ENCODE measurements around the gene AP1AR.
A peak's percentile ranks its signal among the peaks of the same experiment; 100 is the strongest.

AP1AR gene

DNA sequence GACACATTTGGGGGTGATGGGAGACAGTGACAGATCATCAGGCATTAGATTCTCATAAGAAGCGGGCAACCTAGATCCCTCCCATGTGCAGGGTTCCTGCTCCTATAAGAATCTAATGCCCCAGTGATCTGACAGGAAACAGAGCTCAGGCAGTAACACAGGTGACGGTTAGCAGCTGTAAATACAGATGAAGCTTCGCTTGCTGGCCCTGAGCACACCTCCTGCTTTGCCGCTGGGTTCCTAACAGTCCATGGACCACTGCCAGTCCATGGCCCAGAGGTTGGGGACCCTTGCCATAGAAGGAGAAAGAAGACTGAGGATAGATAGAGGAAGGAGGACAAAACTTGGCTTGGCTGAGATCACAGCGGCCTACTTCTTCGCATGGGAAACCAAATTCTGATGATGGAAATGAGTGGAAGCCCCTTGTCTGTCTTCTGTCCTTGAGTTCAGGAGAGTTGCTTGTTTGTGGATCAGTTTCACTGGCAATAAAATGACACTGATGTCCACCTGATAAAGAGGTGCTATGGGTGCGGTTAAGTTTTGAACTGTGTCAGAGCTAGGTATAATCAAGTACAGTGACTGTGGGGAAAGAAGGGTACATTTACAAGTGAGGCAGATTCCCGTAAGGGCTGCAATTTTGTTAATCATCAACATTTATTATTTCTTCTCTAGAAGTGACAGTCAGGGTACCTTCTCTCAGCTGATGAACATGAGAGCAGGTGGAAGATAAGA is 55.8 kb downstream of the AP1AR start:
- TF ChIP-seq EZH2phosphoT487 (conservative IDR thresholded peaks at IDR 0.05; ENCODE audit: low read length) = no peak
- TF ChIP-seq, protein P1, sequence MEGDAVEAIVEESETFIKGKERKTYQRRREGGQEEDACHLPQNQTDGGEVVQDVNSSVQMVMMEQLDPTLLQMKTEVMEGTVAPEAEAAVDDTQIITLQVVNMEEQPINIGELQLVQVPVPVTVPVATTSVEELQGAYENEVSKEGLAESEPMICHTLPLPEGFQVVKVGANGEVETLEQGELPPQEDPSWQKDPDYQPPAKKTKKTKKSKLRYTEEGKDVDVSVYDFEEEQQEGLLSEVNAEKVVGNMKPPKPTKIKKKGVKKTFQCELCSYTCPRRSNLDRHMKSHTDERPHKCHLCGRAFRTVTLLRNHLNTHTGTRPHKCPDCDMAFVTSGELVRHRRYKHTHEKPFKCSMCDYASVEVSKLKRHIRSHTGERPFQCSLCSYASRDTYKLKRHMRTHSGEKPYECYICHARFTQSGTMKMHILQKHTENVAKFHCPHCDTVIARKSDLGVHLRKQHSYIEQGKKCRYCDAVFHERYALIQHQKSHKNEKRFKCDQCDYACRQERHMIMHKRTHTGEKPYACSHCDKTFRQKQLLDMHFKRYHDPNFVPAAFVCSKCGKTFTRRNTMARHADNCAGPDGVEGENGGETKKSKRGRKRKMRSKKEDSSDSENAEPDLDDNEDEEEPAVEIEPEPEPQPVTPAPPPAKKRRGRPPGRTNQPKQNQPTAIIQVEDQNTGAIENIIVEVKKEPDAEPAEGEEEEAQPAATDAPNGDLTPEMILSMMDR (IDR thresholded peaks at IDR 0.05; ENCODE audit: insufficient read depth, low read length, poor library complexity, severe bottlenecking) = no peak
- Histone ChIP-seq H3K27ac (ENCODE audit: low read depth, low read length) (peak overlapping the region; percentile 100), H3K9me3 (ENCODE audit: insufficient read depth, low read length) (peaks cover 8% of the 10 kb centered on the region; the same call in 1 of the 2 replicates), H4K20me1 (ENCODE audit: low read depth, low read length) (no peaks in the 10 kb centered on the region), H3K4me2 (ENCODE audit: low read depth, low read length, poor library complexity, severe bottlenecking) (peak overlapping the region; percentile 98), H3K9ac (ENCODE audit: low read length) (peak overlapping the region; percentile 63), H3K36me3 (ENCODE audit: low read length) (0 out of 2 replicates have a peak, but pooled peaks cover 1% of the 10 kb centered on the region), H3K27me3 (ENCODE audit: low read length) (no peaks in the 10 kb centered on the region), H3F3A (ENCODE audit: insufficient read depth) (peaks cover 37% of the 10 kb centered on the region), H3K9me2 (replicated peaks; ENCODE audit: insufficient read depth, low read length) (no peaks in the 10 kb centered on the region), H3K4me3 (ENCODE audit: insufficient read depth, low read length, poor library complexity, severe bottlenecking) (peak overlapping the region; percentile 54), H2AFZ (ENCODE audit: low read depth, low read length, severe bottlenecking) (peak overlapping the region; percentile 19), H3K79me2 (ENCODE audit: insufficient read depth, low read length) (peaks cover 33% of the 10 kb centered on the region)

DNA sequence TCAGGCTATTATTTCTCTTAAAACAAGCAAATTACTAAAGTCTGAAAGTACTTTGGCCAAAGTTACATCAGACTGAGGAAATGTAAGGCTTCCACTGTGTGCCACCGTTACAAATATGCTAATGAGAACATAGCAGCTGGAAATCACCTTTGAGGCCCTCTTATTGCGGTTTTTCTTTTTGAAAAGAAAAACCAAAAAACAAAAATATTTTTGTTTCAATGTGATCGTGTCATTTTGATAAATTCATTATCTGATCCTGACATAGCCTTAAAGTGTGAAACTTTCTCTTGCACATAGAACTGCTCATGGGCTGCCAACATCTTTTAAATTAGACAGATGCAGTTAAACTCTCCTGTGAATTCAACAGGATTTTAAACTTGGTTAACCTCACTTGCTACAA is 56.9 kb downstream of the AP1AR start:
- peak overlapping the region; percentile 100 for H3K27ac ChIP-seq (ENCODE audit: low read depth, low read length)
- no peaks in the 10 kb centered on the region for H4K20me1 ChIP-seq (ENCODE audit: low read depth, low read length)
- no peaks in the 10 kb centered on the region for H3K9me2 ChIP-seq (replicated peaks; ENCODE audit: insufficient read depth, low read length)
- H3K9ac ChIP-seq (ENCODE audit: low read length) = peak overlapping the region; percentile 63
- peak overlapping the region; percentile 98 for H3K4me2 ChIP-seq (ENCODE audit: low read depth, low read length, poor library complexity, severe bottlenecking)
- H3K36me3 ChIP-seq (ENCODE audit: low read length) = no peaks in the 10 kb centered on the region
- H3F3A ChIP-seq (ENCODE audit: insufficient read depth) = peaks cover 37% of the 10 kb centered on the region
- no peak for TF ChIP-seq EZH2phosphoT487 (conservative IDR thresholded peaks at IDR 0.05; ENCODE audit: low read length)
- TF ChIP-seq, protein P1 (IDR thresholded peaks at IDR 0.05; ENCODE audit: insufficient read depth, low read length, poor library complexity, severe bottlenecking) = no peak
- no peak overlapping the region for H2AFZ ChIP-seq (ENCODE audit: low read depth, low read length, severe bottlenecking)
- peaks cover 23% of the 10 kb centered on the region for H3K79me2 ChIP-seq (ENCODE audit: insufficient read depth, low read length)
- H3K27me3 ChIP-seq (ENCODE audit: low read length) = no peaks in the 10 kb centered on the region
- peaks cover 8% of the 10 kb centered on the region; the same call in 1 of the 2 replicates for H3K9me3 ChIP-seq (ENCODE audit: insufficient read depth, low read length)
- peak overlapping the region; percentile 32 for H3K4me3 ChIP-seq (ENCODE audit: insufficient read depth, low read length, poor library complexity, severe bottlenecking)

DNA sequence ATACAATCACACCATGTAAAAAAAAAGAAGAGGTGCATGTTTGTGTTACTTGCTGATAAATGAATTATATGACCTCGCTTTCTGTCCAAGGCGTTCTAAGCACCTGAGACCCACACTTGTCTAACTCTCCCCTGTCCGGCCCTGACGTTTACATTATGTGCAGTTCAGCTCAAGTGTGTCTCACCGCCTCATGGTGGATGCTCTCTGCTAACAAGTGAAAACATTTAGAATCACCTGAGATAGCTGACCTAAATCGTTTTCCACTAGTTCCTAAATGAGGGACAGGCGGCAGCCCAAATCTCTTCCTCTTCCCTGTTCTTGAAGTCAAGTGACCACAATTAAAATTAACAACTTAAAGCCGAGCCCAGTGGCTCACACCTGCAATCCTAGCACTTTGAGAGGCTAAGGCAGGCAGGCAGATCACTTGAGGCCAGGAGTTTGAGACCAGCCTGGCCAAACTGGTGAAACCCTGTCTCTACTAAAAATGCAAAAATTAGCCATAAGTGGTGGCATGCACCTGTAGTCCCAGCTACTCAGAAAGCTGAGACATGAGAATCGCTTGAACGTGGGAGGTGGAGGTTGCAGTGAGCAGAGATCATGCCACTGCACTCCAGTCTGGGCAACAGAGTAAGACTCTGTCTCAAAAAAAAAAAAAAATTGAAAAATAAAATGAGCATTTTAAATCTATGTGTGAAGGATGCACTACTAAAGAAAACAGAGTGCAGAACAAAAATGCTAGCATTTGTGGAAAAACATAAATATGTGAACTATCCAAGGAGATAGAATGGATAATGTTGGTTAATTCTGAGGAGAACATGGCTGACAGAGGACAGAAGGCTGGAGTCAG is 58.0 kb downstream of the AP1AR start:
- TF ChIP-seq, protein P1 (IDR thresholded peaks at IDR 0.05; ENCODE audit: insufficient read depth, low read length, poor library complexity, severe bottlenecking) = no peak
- no peak for TF ChIP-seq EZH2phosphoT487 (conservative IDR thresholded peaks at IDR 0.05; ENCODE audit: low read length)
- Histone ChIP-seq H3K4me2 (ENCODE audit: low read depth, low read length, poor library complexity, severe bottlenecking) (peak overlapping the region; percentile 98), H3K36me3 (ENCODE audit: low read length) (no peaks in the 10 kb centered on the region), H3K9me3 (ENCODE audit: insufficient read depth, low read length) (peaks cover 8% of the 10 kb centered on the region; the same call in 1 of the 2 replicates), H3K27ac (ENCODE audit: low read depth, low read length) (peak overlapping the region; percentile 100), H3K4me3 (ENCODE audit: insufficient read depth, low read length, poor library complexity, severe bottlenecking) (peak overlapping the region; percentile 32), H2AFZ (ENCODE audit: low read depth, low read length, severe bottlenecking) (peak overlapping the region; percentile 77), H3K27me3 (ENCODE audit: low read length) (no peaks in the 10 kb centered on the region), H3K79me2 (ENCODE audit: insufficient read depth, low read length) (peaks cover 11% of the 10 kb centered on the region), H4K20me1 (ENCODE audit: low read depth, low read length) (no peaks in the 10 kb centered on the region), H3F3A (ENCODE audit: insufficient read depth) (peaks cover 31% of the 10 kb centered on the region), H3K9ac (ENCODE audit: low read length) (peak overlapping the region; percentile 63; the same call in 1 of the 2 replicates), H3K9me2 (replicated peaks; ENCODE audit: insufficient read depth, low read length) (no peaks in the 10 kb centered on the region)

Data from SU-DHL-6 (cell line).